Peyer's patch (tissue), 4 donors: Measurements from ENCODE around the gene PIK3C2G.

Experiments used
- CTCF ChIP-seq, 6 experiments: fragments of 450-650 bp in 4 of 6; fragments of 200-600 bp in 2 of 6; sonication (generic) in 1 of 6; IDR thresholded peaks; one replicate each; pipeline ENCODE4 v1.5.1; 2017 to 2019; ENCODE audit warnings: antibody characterized with exemption in 6 of 6, mild to moderate bottlenecking in 3 of 6, moderate library complexity in 1 of 6
- POLR2A ChIP-seq, 2 donors: fragments of 450-650 bp; IDR thresholded peaks; one replicate each; pipeline ENCODE4 v1.5.1; 2017; ENCODE audit warnings: antibody characterized with exemption in 2 of 2, mild to moderate bottlenecking in 2 of 2, moderate library complexity in 2 of 2

DNA sequence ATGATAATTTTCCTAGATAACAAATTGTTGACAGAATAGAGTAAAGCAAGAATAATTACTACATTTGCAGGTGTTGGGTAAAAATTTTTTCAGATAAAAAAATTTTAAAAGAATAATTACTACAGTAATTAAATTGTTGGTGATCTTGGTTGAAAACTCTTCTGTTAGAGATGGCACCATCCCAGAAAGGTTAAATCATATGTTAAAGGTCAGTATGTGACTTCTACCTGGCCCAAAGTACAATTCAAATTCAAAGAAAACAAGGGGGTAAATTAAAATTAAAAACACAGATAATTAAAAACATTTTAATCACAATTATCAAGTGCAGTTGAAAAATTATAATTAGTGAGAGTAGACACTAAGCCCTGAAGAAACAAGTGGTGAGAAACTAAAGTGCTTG, 18.1 kb upstream of the PIK3C2G start:
- TF ChIP-seq CTCF (IDR thresholded peaks at IDR 0.05) (no peak), POLR2A (IDR thresholded peaks at IDR 0.05) (no peak)
